Neuronal stem cell (in vitro differentiated cells): ENCODE measurements around the gene STUB1.

Experiments used
- DNase-seq: peaks from one replicate; pipeline ENCODE4 v3.0.0-alpha.2; 2013; ENCODE audit warnings: low spot score
- H2AFZ ChIP-seq: one replicate; pipeline ENCODE4 v1.6.1; 2013; ENCODE audit warnings: mild to moderate bottlenecking, low read length, inconsistent platforms
- H2AK5ac ChIP-seq: 2 replicates; pipeline ENCODE4 v1.6.1; 2013; ENCODE audit warnings: low read depth, mild to moderate bottlenecking, inconsistent platforms, low read length, moderate library complexity, mixed read lengths
- H2BK120ac ChIP-seq: 2 replicates; pipeline ENCODE4 v1.6.1; 2013; ENCODE audit warnings: low read depth, mild to moderate bottlenecking, inconsistent platforms, low read length, moderate library complexity, mixed read lengths
- H2BK12ac ChIP-seq: one replicate; pipeline ENCODE4 v1.6.1; 2013; ENCODE audit warnings: low read length, inconsistent platforms
- H2BK15ac ChIP-seq: 2 replicates; pipeline ENCODE4 v1.6.1; 2013; ENCODE audit warnings: mild to moderate bottlenecking, low read length, inconsistent platforms, mixed read lengths
- H2BK5ac ChIP-seq: one replicate; pipeline ENCODE4 v1.6.1; 2013; ENCODE audit warnings: inconsistent platforms, mild to moderate bottlenecking, low read length, moderate library complexity
- H3K14ac ChIP-seq: one replicate; pipeline ENCODE4 v1.6.1; 2013; ENCODE audit warnings: low read length, inconsistent platforms
- H3K18ac ChIP-seq: 2 replicates; pipeline ENCODE4 v1.6.1; 2013; ENCODE audit warnings: low read length, inconsistent platforms
- H3K23ac ChIP-seq: 2 replicates; pipeline ENCODE4 v1.6.1; 2013; ENCODE audit warnings: low read depth, mild to moderate bottlenecking, mixed read lengths, low read length, inconsistent platforms; ENCODE audit not compliant: poor library complexity
- H3K27ac ChIP-seq: replicated peaks from 3 replicates; pipeline ENCODE4 v1.5.1; 2013; ENCODE audit warnings: low read length, inconsistent platforms
- H3K27me3 ChIP-seq, 3 experiments: 2 replicates each; pipeline ENCODE4 v1.6.1; 2013; ENCODE audit warnings: low read length in 3 of 3, mild to moderate bottlenecking in 2 of 3, inconsistent platforms in 1 of 3, low read depth in 1 of 3, mixed read lengths in 1 of 3, moderate library complexity in 1 of 3; ENCODE audit not compliant: control insufficient read depth in 3 of 3, insufficient read depth in 3 of 3
- H3K36me3 ChIP-seq, 2 donors: replicated peaks in 1 of 2; 2 replicates each; pipeline ENCODE4 v1.6.1; 2013; ENCODE audit warnings: low read length in 2 of 2; ENCODE audit not compliant: control insufficient read depth in 2 of 2, insufficient read depth in 2 of 2
- H3K4ac ChIP-seq: 2 replicates; pipeline ENCODE4 v1.6.1; 2013; ENCODE audit warnings: inconsistent platforms, mild to moderate bottlenecking, low read length, moderate library complexity
- H3K4me1 ChIP-seq, 2 donors: 1 replicate in 1 of 2; 2 replicates in 1 of 2; pipeline ENCODE4 v1.6.1; 2013; ENCODE audit warnings: low read length in 2 of 2, low read depth in 1 of 2; ENCODE audit not compliant: control insufficient read depth in 2 of 2, insufficient read depth in 1 of 2
- H3K4me2 ChIP-seq: one replicate; pipeline ENCODE4 v1.6.1; 2013; ENCODE audit warnings: mild to moderate bottlenecking, low read length, inconsistent platforms; ENCODE audit not compliant: insufficient read depth, poor library complexity, severe bottlenecking
- H3K4me3 ChIP-seq, 2 donors: 2 replicates each; pipeline ENCODE4 v1.5.1; 2013; ENCODE audit warnings: low read length in 2 of 2, mild to moderate bottlenecking in 2 of 2, inconsistent platforms in 1 of 2, moderate library complexity in 1 of 2
- H3K79me1 ChIP-seq: one replicate; pipeline ENCODE4 v1.6.1; 2013; ENCODE audit warnings: low read depth, mild to moderate bottlenecking, inconsistent platforms, low read length, moderate library complexity
- H3K9ac ChIP-seq: one replicate; pipeline ENCODE4 v1.6.1; 2013; ENCODE audit warnings: mild to moderate bottlenecking, low read depth, low read length, inconsistent platforms; ENCODE audit not compliant: poor library complexity
- H3K9me3 ChIP-seq, 2 donors: replicated peaks in 1 of 2; 2 replicates each; pipeline versions ENCODE3 to v1.6.1; 2013; ENCODE audit warnings: low read length in 2 of 2, mild to moderate bottlenecking in 2 of 2, inconsistent platforms in 1 of 2, low read depth in 1 of 2, mixed read lengths in 1 of 2, moderate library complexity in 1 of 2; ENCODE audit not compliant: control insufficient read depth in 2 of 2, insufficient read depth in 1 of 2
- H4K8ac ChIP-seq: one replicate; pipeline ENCODE4 v1.6.1; 2013; ENCODE audit warnings: low read depth, mild to moderate bottlenecking, inconsistent platforms, low read length, moderate library complexity
- H4K91ac ChIP-seq: one replicate; pipeline ENCODE4 v1.6.1; 2013; ENCODE audit warnings: low read length, low read depth, mild to moderate bottlenecking, inconsistent platforms; ENCODE audit not compliant: poor library complexity
- WGBS, 2 donors: extraction: QIAGEN DNeasy Blood & Tissue Kit; methylation state at CpG; one replicate each; pipeline ENCODE4 v1.1.7; 2013; ENCODE audit warnings: missing lambda C conversion rate in 2 of 2, mixed read lengths in 1 of 2; ENCODE audit not compliant: insufficient read length in 2 of 2, insufficient replicate concordance in 1 of 2; ENCODE audit errors: extremely low coverage in 2 of 2; 5-methylcytosine and 5-hydroxymethylcytosine counted together

The STUB1 gene

GRCh38 chr16:714558-715476, 34.6 kb downstream of the STUB1 start, which contains the start of gene METRN:
Gene METRN, plus strand, starts transcription at chr16:715118. Its CDS starts 172 bp downstream, at chr16:715290.
- Histone ChIP-seq H3K23ac (peak within 1 kb of the TSS; percentile 89), H3K14ac (peak within 1 kb of the TSS; percentile 71), H4K8ac (peak within 1 kb of the TSS; percentile 86), H3K79me1 (peaks cover 32% of the 10 kb centered on the region), H3K4ac (peak within 1 kb of the TSS; percentile 100), H3K4me2 (peak within 1 kb of the TSS; percentile 99), H3K27ac (peak within 1 kb of the TSS; percentile 97), H3K27me3 (peaks cover 0 to 7% (median 0%) of the 10 kb centered on the region in 3 experiments), H3K9me3 (no peaks in the 10 kb centered on the region), H3K4me3 (peak within 1 kb of the TSS; percentile 62 to 96), H3K18ac (peak within 1 kb of the TSS; percentile 100), H2AFZ (peak within 1 kb of the TSS; percentile 90), H2BK15ac (peak within 1 kb of the TSS; percentile 99), H2BK12ac (peak within 1 kb of the TSS; percentile 100), H3K36me3 (peaks cover 11 to 28% of the 10 kb centered on the region in 2 donors), H3K9ac (peak within 1 kb of the TSS; percentile 98), H2AK5ac (peak within 1 kb of the TSS; percentile 100), H2BK5ac (peak within 1 kb of the TSS; percentile 100), H2BK120ac (peak within 1 kb of the TSS; percentile 100), H3K4me1 (peaks cover 51 to 64% of the 10 kb centered on the region in 2 donors), H4K91ac (peak within 1 kb of the TSS; percentile 85)
- WGBS, 2 donors = no CpG with 5 or more reads among the region's 108 CpGs
- peak; percentile 87 for DNase-seq

GRCh38 chr16:715477-716199, 35.4 kb downstream of the STUB1 start:
- H2AFZ ChIP-seq = no peak overlapping the region
- H2BK5ac ChIP-seq = peak overlapping the region; percentile 100
- H3K4me2 ChIP-seq = peak overlapping the region; percentile 99
- H3K4me3 ChIP-seq = peak overlapping the region; percentile 62 to 96
- H3K27ac ChIP-seq = peak overlapping the region; percentile 97
- peak overlapping the region; percentile 100 for H2BK120ac ChIP-seq
- peak overlapping the region; percentile 89 for H3K23ac ChIP-seq
- WGBS, 2 donors = no CpG with 5 or more reads among the region's 74 CpGs
- H2BK12ac ChIP-seq = peak overlapping the region; percentile 100
- peaks cover 11 to 28% of the 10 kb centered on the region in 2 donors for H3K36me3 ChIP-seq
- H3K79me1 ChIP-seq = peaks cover 35% of the 10 kb centered on the region
- H3K4ac ChIP-seq = peak overlapping the region; percentile 100
- H4K91ac ChIP-seq = no peak overlapping the region
- peaks cover 0 to 7% (median 0%) of the 10 kb centered on the region in 3 experiments for H3K27me3 ChIP-seq
- no peaks in the 10 kb centered on the region for H3K9me3 ChIP-seq
- no peak for DNase-seq
- H2AK5ac ChIP-seq = peak overlapping the region; percentile 100
- peak overlapping the region; percentile 100 for H3K18ac ChIP-seq
- peaks cover 47 to 61% of the 10 kb centered on the region in 2 donors for H3K4me1 ChIP-seq
- H2BK15ac ChIP-seq = peak overlapping the region; percentile 99
- H3K9ac ChIP-seq = peak overlapping the region; percentile 98
- peak overlapping the region; percentile 71 for H3K14ac ChIP-seq
- H4K8ac ChIP-seq = peak overlapping the region; percentile 82

- H4K91ac ChIP-seq = no peak overlapping the region
- peak overlapping the region; percentile 99 for H3K4me2 ChIP-seq
- H3K9me3 ChIP-seq = no peaks in the 10 kb centered on the region
- peak overlapping the region; percentile 97 for H3K27ac ChIP-seq
- peak overlapping the region; percentile 97 for H3K9ac ChIP-seq
- peak overlapping the region; percentile 62 to 96 for H3K4me3 ChIP-seq
- peaks cover 44 to 55% of the 10 kb centered on the region in 2 donors for H3K4me1 ChIP-seq
- peak overlapping the region; percentile 100 for H2BK15ac ChIP-seq
- peak overlapping the region; percentile 89 for H3K23ac ChIP-seq
- peak overlapping the region; percentile 100 for H2BK5ac ChIP-seq
- peak overlapping the region; percentile 82 for H4K8ac ChIP-seq
- peak overlapping the region; percentile 100 for H2AK5ac ChIP-seq
- peak overlapping the region; percentile 100 for H3K18ac ChIP-seq
- peak overlapping the region; percentile 100 for H3K4ac ChIP-seq
- peaks cover 11 to 28% of the 10 kb centered on the region in 2 donors for H3K36me3 ChIP-seq
- peak overlapping the region; percentile 100 for H2BK120ac ChIP-seq
- no CpG with 5 or more reads among the region's 12 CpGs for WGBS, 2 donors
- peaks cover 0 to 7% (median 0%) of the 10 kb centered on the region in 3 experiments for H3K27me3 ChIP-seq
- peak; percentile 84 for DNase-seq
- H3K14ac ChIP-seq = peak overlapping the region; percentile 71
- H2BK12ac ChIP-seq = peak overlapping the region; percentile 100
- peaks cover 38% of the 10 kb centered on the region for H3K79me1 ChIP-seq
- H2AFZ ChIP-seq = no peak overlapping the region
Measured at GRCh38 chr16:716200-716568, 36.0 kb downstream of the STUB1 start.
